Measurements from ENCODE around the gene TMEM134.
"Not testable (repeated sequence)": the region's sequence is repeated elsewhere in the genome, so short reads cannot be mapped to it uniquely, and the experiment has no call there.

TMEM134 gene

GRCh38 chr11:67483831-67484665 lies 15.0 kb upstream of the TMEM134 start:
- DNase-seq, result no peak

DNA sequence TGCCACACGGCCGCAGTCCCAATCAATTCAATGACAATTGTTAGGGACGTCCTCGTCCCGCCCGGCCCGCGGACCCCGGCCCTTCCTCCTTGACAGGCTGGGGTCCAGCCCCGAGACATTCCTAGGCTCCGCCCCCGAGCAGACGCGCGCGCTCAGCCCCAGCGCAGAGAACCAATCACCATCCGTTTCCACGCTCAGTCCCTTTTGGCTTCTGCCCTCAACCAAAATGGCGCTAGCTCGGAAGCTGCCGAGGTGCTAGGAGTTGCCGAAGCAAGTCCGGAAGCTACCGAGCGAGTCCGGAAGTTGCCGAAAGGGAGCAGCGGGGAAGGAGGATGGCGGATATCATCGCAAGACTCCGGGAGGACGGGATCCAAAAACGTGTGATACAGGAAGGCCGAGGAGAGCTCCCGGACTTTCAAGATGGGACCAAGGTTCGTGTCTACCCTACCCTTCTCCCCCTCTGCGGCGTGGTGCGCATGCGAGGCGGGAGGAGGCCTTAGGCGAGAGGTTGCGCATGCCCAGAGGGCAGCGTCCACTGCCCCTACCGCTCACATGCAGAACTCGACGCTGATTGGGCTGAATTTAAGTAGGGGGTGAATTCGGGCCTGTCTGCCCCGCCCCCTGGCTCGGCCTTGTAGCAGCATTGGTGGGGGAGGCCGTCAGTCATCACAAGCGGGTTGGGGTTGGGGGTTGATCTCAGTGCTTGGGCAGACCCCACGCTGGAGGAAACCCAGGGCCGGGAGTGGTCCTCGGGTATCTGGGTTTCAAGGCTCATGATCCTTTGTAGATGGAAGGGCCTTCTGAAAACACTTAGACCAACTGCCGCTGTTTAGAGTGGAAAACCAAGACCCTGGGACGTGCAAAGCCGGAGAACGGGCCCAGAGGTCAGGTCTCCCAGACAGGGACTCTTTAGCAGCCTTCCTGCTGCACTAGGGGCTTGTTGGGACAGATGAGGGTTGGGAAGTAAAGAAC lies 14.1 kb upstream of the TMEM134 start, which contains the start of gene AIP:
TSS of gene AIP (plus strand) at position 200 of the 972 bp plus-strand sequence. CDS start at position 333, 133 bp downstream.
- DNase-seq, result peak; percentile 99

GRCh38 chr11:67482275-67482826 lies 13.3 kb upstream of the TMEM134 start:
- peak; percentile 18 for DNase-seq

- not testable (repeated sequence) for DNase-seq
These were observed 8.4 kb upstream of the TMEM134 start for GRCh38 chr11:67477344-67478050.

DNA sequence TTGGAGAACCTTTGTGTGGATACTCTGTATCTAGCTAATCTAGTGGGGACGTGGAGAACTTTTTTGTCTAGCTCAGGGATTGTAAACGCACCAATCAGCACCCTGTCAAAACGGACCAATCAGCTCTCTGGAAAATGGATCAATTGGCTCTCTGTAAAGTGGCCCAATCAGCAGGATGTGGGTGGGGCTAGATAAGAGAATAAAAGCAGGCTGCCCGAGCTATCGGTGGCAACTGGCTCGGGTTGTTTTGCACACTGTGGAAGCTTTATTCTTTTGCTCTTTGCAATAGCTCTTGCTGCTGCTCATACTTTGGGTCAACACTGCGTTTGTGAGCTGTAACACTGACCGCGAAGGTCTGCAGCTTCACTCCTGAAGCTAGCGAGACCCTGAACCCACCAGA lies 7.6 kb upstream of the TMEM134 start:
- not testable (repeated sequence) for DNase-seq

GRCh38 chr11:67472882-67473281 lies 3.8 kb upstream of the TMEM134 start:
- no peak for DNase-seq

DNA sequence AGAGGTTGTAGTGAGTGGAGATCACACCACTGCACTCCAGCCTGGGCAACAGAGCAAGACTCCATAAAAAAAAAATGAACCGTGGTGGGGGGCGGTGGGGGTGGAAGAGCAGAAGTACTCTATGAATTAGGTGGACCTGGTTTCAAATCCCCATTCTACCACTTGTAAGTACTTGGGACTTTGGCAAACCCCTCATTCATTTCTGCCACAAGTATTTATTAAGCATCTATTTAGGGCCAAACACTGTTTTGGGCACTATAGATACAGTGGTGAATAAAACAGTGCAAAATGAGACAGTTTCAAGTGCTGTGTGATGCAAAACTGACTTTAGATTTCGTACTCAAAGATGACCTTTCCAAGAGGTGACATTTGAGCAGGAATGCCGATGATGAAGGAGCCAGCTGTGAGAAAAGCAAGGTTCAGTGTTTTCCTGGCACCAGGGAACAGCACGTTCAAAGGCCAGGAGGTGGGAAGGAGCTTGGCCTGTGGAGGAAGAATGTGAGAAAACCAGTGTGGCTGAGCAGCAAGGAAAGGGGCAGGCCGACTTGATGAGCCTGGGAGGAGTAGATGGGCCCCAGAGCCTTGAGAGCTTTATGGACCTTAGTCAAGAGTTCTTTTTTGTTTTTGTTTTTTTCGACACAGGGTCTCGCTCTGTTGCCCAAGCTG lies 1.4 kb upstream of the TMEM134 start:
- no peak for DNase-seq

DNA sequence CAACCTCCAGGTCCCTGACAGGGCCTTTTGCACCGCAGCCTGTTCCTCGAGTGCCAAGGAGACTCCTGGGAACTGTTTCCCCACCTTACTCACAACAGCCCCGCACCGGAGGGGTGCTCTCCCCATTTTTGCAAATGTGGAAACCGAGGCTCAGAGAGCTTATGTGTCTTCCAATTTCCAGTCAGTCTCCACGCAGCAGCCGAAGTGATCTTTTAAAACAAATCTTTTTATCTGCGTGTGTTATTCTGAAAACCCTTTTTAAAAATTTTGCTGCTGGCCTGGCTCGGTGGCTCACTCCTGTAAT lies 409 bp upstream of the TMEM134 start:
- DNase-seq, result no peak

DNA sequence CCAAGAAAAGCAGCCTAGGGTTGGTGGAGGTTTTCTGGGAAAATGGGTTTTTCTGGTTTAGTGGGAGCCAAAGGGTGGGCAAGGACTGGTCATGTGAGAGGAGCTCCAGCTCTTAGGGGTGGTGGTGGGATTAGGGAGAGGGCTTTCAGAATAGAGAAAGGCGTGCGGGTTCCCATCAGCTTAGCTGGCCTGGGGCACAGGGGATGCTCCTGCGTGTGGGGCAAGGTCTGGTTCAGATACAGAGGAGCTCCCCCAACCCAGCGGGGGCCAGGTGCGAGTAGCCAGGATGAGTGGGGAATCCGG lies 644 bp downstream of the TMEM134 start:
- no peak for DNase-seq

DNA sequence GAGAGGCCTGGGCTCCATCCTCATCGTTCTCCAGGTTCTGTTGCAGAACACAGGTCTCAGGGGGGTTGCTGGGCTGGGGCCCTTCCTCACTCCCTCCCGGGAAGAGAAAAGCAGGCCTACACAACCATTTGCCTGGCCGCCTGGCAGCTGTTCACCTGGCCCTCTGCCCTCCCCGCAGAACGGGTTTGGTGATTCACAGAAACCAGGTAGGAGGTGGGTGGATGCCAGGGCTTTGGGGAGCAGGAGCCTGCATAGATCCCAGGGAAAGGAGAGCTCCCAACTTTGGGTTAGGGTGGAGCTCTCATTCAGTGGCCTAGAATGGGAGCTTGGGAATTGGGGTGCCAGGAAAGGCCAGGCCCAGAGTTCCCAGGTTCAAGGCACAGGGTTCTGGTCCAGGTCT lies 995 bp downstream of the TMEM134 start:
- DNase-seq, result no peak

- no peak for DNase-seq
These were observed 1.9 kb downstream of the TMEM134 start for GRCh38 chr11:67466962-67467771.

DNA sequence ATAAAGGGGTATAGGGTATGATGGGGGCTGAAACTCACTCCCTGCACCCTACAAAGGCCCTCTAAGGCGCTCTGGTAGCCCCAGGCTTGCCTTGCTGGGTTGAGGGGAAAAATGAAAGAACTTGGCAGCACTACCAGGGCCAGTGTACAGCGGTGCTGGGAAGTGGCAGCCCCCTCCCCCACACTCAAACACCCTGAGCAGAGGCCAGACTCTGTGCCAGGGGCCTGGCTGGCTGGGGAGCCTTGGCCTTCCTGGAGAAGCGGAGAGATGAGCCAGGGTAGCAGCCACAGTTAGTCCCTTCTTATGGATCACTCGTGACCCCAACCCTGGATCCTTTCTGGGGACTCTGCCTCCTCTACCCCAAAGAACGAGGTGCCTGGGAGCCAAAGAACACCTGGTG lies 2.7 kb downstream of the TMEM134 start:
- no peak for DNase-seq

- DNase-seq, result not testable (repeated sequence)
These were observed 3.5 kb downstream of the TMEM134 start for GRCh38 chr11:67465530-67465929.

GRCh38 chr11:67465189-67465510 lies 3.9 kb downstream of the TMEM134 start:
- DNase-seq, result no peak

DNA sequence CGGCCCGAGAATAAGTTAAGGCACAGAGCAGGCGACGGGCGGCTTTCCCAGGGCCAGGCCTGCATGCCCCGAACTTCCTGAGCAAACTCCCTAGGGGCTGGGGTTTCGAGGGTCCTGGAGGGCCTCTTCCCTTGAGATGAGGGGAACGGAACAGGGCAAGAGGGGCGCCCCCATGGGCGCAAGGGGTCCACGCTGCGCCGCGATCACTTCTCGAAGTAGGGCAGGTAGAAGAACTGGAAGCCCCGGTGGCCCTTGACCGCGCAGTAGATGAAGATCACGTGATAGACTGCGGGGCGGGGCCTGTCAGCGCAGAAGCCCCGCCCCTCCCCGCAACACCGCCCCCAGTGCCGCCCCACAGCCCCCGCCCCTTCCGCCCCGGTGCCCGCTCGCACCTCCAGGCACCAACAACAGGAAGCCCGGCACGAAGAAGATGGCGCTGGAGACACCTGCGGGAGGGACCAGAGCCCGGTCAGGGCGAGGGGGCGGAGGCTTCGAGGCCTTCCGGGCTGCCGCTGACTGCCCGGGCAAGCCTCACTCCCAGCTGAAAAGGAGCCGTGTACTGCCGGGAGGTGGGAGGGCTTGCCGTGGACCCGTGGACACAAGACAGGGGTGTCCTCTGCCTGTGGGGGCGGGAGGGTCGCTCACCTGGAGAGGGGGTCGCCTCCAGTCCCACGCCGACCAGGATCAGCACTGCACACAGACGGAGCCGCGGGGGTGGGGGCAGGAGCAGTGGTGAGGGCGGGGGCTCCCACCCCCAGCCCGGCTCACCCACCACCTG lies 4.5 kb downstream of the TMEM134 start:
- peak; percentile 79 for DNase-seq

GRCh38 chr11:67463680-67464410 lies 5.2 kb downstream of the TMEM134 start:
- no peak for DNase-seq

GRCh38 chr11:67463186-67463585 lies 5.9 kb downstream of the TMEM134 start:
- DNase-seq, result no peak

DNA sequence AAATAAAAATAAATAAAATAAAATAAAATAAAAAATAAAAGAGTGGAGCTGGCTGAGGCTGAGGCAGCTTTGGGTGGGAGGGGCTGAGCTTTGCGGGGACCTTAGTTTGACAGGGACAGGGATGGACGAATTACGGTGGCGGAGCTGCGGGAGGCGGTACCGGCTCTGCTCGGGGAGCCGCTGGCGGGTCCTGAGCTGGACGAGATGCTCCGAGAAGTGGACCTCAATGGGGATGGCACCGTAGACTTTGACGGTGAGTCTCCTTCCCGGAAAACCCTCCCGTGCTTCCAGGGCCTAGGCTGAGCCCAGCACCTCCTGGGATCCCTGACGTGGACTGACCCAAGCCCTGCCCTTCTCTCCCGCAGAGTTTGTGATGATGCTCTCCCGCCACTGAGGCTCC lies 10.8 kb downstream of the TMEM134 start:
- DNase-seq, result no peak

DNA sequence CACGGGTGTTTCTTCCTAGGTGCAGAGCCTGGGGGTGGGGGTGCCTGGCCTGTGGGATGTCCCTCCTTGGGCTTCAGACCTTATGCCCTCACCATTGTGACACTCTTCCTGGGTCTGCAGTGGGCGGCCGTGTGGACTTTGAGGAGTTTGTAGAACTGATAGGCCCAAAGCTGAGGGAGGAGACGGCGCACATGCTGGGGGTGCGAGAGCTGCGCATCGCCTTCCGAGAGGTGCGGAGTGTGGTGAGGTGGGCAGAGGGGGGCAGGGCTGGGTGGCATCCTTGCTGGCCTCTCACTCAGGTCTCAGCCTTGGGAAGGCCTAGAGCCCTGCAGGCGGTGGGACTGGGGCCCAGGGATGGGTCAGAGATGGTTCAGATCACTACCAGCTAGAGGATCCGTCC lies 11.6 kb downstream of the TMEM134 start:
- DNase-seq, result no peak

DNA sequence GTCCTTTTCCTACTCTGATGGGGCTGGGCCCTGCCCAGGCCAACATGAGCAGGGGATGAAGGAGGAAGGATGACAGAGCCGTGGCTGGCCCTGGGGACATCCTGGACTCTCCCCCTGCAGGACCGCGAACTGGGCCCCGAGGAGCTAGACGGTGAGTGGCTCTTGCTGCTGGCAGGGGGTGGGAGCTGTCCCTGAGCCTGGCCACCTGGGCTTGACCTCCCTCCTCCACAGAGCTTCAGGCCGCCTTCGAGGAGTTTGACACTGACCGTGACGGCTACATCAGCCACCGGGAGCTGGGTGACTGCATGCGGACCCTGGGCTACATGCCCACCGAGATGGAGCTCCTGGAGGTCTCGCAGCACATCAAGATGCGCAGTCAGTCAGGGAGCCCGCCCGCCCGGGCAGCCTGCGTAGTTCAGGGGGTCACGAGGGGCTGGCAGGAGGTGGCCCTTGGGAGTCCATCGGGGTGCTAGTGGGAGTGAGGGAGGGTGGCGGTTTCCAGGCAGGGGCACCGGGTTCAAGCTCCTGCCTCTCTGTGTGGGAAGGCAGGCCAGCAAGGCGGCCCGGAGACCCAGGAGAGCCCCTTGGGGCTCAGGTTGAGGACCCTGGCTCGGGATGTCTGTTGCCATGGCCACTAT lies 12.9 kb downstream of the TMEM134 start:
- no peak for DNase-seq
